IPS DF 19.7 (cell line): Measurements from ENCODE around the gene MRGPRD.

Experiments used
- DNase-seq: peaks from one replicate; pipeline ENCODE4 v3.0.0-alpha.2; 2013; ENCODE audit warnings: low read depth, low spot score

MRGPRD gene

DNA sequence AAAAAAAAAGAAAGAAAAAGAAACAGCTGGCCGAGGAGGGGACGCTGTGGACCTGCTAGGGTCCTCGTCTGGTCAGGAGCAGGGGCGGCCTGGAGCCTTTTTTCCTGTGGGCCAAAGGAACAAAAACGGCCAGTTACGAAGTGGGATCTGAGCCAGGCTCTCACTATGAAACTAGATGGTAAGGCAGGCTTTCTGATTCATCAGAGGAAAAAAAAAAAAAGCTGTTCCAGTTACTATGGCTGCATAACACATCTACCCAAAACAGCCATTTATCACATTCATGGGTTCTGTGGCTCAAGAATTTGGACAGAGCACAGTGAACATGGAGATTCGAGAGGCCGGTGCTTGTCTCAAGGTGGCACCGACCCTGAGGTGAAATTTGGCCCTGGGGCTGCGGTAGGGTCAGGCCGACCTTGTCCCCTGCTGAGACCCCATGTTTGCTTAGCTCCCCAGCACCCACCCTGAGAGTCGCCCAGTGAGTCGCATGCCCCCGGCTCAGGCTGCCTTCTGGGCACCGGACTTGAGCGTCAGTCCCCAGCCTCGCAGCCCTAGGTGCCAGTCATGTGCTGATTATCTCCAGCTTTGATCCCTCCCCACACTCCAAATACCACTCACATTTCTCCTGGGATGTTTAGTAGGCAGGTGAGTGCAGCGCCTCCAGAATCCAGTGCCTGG lies 34.2 kb downstream of the MRGPRD start:
- no peak for DNase-seq

DNA sequence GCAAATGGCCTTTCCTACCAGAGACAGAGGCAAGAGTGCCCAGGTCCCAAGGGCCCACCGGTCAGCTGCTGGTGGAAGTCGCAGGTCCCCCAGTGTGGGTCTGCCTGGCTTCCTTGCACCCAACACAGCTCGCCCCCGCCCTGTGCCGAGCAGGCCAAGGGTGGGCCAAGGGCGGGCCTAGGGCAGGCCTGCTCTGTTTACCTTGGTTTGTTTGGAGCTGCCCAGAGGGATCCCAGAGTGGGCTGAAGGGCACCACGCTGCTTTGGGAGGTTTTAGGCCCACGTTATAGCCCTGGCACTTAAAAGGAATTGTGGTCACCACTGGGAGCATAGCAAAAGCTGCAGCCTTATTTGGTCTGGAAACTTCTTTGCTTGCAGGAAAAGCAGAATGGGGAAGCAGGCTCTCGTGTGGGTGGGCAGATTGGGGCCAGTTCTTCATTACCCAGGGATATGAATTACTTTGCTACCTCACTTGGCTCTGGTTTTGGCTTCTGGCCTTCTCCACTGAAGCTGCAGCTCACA lies 38.0 kb downstream of the MRGPRD start:
- DNase-seq: no peak

DNA sequence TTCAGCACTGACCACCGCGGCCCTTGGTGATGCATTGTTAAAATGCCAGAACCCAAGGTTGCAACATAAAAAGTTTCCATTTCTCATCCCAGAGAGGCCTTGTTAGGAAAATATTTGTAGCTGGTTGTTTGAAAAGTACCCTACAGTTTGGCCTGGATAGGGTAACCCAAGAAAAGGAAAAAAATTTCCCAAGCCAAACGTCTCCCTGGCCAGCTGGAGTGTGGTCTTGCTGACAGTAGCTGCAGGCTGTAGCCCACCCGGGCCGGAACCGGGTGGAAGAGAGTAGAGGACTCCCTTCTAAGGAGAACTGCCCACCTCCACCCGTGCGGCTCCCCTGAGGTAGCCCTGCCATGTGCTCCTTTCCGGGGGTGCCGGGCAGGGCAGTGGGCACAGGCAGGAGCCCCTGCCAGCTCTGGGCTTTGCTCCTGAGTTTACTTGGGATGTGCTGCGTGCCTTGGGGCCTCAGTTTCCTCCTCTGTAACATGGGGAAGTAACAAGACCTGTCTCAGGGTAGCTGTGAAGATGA lies 38.6 kb downstream of the MRGPRD start:
- DNase-seq: no peak

DNA sequence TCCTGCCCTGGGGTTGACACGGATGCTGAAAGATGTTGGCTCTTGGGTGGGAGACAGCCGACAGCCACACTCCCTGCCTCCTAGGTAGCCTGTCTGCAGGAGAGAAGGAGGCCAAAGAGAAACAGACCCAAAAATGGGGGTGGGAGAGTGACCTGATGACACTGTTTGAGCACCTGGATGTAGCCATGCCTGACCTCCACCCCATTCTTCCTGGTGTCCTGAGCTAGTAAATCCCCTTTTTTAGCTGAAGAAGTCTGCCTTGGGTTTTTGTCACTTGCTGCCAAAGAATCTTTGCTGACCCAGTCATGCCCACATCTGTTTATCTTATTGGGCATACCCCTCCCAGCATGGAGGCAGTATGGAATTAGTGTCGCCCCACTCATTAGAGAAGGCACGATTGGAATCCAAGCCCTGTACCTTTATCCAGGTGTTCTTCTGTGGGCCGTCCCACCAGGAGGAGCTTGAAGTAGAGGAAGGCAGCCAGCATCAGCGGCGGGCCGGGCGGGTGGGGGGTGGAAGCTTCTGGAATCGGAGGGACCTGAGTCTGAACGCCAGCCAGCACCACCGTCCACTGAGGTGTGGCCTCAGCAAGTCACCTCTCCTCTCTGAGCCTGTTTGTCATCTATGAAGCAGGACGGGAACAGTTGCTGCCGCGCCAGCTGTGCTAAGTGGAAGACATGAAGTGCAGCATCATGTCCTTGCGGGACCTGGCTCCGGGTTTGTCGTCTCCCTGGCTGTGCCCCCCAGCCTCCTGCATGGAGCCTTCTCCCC lies 39.3 kb downstream of the MRGPRD start:
- DNase-seq: no peak

DNA sequence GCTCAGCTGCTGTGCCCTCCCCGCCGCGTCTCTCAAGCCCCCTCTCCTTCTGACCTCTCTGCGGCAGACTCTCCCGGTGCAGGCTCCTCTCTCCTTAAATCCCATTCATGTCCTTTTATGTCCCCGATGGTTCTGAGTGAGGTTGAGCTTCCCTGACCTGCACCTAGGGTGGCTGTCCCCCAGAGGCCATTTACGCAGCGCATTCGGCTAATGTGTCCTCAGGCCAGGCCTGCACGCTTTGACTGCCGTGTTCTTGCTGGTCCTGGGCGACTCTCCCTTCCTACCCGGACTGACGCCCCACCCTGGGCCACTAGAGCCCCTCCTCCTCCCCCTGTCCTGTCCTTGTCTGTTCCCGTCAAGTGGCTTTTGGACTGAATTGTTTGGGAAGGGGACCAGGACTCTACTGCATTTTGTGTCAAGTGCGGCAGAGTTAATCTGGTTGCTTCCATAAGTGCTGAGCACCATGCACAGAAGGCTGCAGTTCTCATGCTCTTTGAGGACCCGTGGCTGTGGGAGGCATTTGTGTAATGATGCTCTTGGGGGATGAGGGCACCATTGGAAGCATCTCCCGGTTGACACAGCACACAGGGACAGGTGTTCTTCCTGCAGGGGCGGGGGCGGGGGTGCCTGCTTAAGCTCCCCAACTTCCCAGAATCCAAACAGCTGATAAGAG lies 40.0 kb downstream of the MRGPRD start:
- DNase-seq: no peak

DNA sequence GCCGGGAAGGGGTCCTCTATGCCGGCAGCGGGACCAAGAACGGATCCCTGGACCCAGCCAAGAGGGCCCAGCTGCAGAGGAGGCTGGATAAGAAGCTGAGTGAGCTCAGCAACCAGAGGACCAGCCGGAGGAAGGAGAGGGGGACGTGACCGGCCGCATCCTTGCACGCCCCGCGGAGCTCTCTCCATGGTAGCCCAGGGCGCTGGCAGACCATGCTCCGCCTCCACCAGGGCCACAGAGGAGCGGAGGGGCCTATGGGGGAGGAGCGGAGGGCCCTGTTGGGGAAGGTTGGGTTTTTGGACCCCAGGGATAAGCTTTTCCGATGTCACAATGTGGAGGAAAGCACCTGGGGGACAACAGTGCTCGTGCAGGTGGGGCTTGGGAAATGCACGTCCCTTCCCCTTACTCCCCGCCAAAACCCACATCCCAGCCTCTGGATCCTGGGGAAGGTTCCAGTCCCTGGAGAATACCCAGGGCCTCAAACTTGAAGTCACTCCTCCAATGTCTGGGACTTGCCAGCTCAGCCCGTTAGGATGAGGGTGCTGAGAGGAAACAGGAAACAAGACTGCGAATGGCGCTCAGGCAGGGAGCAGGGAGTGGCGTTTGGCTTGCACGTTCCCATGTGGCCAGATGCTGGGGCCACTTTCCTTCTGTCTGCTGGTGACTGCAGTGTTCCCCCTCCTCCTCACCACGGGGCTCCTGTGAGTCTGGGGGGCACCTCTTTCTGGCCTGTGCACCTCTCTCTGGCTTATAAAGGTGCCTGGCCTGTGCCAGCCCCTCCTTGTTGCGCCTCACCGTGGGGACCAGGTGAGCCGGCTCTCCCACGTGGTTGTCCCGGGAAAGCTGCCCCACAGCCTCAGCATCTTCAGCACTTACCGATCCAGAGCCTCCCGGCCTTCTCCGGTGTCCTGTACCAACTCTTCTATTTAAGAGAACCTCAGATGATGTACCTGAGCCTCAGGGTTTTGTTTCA lies 40.9 kb downstream of the MRGPRD start:
- DNase-seq: no peak

DNA sequence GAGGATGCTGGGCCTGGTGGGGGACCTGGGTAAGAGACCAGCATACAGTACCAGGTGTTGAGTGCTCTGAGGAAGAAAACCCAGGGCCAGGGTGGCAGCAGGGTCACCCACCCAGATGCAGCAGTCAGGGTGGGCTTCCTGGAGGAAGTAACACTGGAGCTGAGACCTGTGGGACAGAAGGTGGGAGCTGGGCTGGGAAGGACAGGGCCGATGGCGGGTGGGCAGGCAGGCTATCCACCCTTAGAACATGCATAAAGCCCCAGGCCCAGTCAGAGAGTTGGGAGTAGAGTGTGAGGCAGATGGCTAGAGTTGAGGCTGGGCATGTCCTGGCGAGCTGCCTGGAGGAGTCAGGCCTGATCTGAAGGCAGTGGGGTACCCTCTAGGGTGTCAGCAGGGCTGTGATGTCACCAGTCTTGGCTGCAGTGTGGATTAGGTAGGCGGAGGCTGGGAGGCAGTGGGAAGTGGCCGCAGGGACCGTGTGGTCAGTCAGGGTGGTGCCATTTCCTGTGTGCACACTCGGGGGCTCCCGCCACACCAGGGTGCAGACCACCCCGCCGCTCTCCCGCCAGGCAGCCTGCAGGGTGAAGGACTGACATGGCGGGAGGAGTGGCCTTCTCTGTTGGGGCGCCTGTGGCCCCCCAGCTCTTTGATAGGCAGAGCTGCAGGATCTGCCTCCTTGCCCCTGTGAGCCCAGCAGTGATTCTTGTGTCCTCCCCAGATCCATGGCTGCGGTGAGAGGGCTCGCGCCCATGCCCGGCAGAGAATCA lies 41.8 kb downstream of the MRGPRD start:
- DNase-seq: no peak

DNA sequence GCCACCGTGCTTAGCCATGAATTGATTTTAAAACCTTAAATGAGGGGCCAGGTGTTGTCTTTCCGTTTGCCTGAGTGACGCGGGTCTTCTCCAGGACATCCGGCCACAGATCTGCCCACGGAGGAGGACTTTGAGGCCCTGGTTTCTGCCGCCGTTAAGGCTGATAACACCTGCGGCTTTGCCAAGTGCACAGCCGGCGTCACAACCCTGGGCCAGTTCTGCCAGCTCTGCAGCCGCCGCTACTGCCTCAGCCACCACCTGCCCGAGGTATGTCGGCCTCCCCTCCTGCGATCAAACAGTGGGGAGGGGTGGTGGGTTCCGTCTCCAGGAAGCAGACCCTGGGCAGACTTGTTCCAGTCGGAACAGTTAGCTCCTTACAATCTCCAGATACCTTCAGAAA lies 42.7 kb downstream of the MRGPRD start:
- DNase-seq: no peak

DNA sequence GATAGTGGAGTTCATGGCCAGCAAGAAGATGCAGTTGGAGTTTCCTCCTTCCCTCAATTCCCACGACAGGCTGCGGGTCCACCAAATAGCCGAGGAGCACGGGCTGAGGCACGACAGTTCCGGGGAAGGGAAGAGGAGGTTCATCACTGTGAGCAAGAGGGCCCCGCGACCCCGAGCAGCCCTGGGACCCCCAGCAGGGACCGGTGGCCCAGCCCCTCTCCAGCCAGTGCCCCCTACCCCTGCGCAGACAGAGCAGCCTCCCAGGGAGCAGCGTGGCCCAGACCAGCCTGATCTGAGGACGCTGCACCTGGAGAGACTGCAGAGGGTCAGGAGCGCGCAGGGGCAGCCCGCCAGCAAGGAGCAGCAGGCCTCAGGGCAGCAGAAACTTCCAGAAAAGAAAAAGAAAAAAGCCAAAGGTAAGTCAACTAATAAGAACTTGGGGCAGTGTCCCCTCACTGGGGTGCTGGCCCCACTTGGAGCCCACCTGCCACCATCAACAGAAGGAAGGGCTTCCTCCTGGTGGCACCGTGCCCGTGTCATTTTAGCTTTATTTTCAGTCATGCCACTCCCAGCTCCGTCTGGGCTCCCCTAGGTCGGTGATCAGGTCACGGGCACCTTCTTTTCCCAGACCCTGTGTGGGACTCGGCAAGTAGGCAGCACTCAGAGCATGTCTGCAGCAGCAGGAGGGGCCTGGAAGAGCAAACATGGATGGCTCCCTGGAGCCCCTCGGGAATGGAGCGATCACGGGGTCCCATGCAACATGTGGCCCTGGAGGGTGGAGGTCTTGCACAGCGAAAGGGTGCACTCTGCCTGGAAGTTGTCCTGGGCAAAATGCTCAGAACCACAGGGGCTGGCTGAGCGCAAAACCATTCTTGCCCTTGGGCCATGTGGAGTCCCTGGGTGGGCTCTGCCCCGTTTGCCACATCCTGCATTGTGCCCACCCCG lies 43.8 kb downstream of the MRGPRD start:
- DNase-seq: no peak

DNA sequence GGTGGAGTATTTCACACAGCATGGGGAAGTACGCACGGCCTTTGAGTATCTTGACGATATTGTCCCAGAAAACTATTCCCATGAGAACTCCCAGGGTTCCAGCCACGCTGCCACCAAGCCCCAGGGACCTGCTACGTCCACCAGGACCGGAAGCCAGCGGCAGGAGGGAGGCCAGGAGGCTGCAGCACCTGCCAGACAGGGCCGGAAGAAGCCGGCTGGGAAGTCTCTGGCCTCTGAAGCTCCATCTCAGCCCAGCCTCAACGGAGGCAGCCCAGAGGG lies 44.5 kb downstream of the MRGPRD start:
- DNase-seq: no peak

DNA sequence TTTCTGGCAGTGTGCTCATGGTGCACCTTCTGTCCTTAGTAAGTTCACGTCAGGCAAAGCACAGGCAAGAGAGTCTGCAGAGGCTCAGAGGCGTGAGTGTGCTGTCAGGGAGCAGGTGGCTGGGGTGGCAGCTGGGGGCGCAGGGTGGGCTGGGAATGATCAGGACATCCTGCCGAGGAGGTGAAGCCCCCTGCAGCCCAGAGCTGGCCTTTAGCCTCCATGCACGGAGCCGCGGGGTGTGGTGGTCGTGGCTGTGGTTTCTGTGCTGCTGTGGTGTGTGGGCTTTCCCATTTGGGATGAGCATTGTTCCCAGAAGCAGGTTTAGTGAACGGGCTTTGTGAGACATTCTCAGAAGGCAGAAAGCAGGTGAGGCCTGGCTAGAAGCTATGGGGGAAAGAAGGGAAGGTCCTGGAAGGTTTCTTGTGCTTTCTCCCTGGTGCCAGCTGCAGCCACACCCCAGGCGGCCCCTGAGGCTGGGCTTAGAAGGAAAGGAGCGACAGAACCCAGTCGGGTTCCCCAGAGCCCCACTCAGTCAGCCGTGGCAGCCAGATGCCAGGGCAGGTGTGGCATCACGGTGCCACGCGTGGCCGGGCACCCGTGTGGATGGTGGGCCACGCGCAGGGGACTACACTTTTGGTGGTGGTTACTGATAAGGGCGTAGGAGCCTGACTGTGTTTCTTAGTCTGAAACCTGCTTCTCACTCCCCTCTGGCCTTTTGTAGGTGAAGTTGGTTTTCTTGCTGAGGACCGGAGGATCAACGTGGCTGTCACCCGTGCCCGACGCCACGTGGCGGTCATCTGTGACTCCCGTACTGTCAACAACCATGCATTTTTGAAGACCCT lies 45.0 kb downstream of the MRGPRD start:
- no peak for DNase-seq

DNA sequence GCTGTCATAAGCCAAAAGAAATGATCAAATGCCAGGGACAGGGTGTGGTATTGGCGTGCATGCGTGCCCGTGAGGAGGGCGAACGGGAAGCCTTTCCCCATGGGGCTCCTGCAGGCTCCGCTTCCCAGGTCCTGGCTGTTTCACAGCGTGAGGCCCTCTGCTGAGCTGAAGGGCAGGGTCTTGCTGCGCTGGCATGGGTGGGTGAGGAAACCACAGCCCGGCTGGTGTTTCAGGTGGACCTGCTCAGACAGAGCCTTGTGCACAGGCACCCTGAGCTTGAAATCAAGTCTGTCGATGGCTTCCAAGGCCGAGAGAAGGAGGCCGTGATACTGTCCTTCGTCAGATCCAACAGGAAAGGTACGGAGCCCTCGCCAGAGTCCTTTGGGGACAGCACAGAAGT lies 45.7 kb downstream of the MRGPRD start:
- DNase-seq: no peak

DNA sequence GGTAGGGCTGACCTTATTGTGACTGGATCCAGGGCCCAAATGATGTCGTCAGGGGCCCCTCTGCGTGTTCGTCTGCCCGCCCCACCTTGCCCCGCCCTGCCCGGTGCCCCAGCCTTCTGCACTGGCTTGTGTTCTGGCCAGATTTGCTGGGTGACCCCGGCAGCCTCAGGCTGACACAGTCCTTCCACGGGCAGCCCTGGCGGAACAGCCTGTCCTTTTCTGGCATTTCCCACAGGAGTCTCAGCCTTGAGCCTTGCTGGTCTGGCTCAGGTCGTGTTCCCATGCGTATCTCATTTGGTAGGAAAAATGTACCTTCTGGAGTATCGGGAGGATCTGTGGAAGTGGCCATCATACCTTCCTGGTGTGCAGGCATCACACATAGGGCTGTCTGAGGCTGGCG lies 46.1 kb downstream of the MRGPRD start:
- DNase-seq: no peak

DNA sequence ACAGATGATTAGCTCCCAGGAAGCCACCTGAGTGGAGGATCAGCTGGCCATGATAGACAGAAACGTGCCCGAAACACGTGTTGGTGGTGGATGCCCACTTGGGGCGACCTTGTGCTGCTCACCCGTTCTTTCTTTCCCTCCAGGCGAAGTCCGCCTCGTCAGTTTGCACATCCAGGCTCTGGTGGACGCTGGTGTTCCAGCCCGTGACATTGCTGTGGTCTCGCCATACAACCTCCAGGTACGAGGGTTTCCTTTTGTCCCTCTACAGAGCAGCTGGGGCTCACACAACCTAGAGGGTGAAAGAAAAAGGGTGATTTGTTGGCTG lies 46.5 kb downstream of the MRGPRD start:
- no peak for DNase-seq

DNA sequence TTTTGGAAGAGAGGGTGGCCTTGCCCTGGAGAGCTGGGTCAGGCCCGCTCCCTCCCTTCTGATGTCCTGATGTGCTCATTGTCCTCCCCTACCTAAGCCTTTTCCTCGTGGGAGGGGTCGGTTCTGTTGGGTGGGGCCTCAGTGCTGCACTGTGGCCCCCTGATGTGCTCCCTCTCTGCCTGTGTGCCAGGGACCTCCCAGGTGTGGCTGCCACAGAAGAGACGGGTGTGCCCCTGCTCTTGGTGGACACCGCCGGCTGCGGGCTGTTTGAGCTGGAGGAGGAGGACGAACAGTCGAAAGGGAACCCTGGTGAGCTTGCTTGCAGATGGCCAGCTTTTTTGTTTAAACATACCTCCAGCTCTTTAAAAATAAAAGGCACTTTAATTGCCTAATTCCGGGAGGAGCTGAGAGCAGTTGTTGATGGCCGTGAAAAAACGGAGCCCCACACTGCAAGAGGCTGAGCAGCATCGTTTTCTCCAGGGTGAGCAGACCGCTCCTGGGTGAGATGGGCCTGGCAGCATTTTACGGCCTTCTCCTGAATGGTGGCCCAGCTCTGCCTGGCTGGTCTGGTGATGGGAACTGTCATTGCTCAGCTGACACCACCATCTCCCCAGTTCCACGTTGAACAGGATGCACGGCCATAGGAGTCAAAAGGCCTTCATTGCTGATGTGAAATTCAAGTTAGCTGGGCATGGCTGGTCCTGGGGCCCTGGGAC lies 47.0 kb downstream of the MRGPRD start:
- no peak for DNase-seq

DNA sequence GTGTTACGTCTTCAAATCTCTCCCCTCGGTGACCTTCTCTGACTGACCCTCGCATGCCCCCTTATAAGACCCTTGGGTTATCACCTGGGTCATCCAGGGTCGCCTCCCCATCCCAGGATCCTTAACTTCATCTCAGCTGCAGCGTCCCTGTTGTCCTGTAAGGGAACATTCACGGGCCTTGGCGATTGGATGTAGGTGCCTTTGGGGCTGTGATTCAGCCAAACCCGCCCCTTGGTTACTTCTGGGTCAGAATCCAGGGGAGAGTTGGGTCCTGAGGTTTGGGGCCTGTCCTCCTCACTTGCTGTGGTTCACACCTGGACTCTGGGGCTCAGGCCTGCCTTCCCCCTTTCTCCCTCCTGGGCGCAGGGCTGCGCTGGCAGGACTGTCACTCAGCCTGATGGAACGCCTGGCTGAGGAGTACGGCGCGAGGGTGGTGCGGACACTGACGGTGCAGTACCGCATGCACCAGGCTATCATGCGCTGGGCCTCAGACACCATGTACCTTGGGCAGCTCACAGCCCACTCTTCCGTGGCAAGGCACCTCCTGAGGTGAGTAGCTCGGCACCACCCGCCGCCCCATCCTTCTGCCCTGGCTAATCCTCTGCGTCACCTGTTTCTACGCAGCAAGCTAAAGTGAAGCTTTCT lies 47.7 kb downstream of the MRGPRD start:
- DNase-seq: no peak

DNA sequence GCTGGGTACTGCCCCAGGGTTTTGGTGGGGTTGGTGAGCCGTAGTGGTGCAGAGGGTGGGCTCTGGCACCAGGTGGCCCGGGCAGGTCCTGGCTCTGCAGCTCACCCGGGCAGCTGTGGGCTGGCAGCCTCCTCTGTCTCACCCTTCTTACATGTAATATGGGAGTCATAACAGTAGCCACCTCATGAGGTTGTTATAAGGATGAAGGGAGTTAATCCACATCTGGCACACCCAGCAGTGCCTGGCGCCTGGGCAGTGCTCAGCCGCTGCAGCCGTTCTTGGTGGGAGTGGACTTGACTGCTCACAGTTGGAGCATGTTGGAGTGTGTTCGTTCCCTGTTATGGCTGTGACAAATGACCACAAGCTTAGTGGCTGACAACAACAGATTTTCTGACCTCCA lies 48.4 kb downstream of the MRGPRD start:
- DNase-seq: no peak

DNA sequence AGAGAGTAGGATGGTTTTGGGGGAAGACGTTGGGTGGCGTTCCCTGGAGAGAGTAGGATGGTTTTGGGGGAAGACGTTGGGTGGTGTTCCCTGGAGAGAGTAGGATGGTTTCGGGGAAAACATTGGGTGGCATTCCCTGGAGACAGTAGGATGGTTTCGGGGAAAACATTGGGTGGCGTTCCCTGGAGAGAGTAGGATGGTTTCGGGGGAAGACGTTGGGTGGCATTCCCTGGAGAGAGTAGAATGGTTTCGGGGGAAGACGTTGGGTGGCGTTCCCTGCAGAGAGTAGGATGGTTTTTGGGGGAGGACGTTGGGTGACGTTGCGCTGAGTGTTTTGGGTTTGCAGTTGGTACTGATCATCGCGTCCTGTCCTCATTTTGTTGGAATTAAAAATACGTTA lies 48.9 kb downstream of the MRGPRD start:
- no peak for DNase-seq
